ENCODE results near the gene MCRIP1. TPM values are rescaled to one million over a fixed set of nuclear protein-coding genes. Genes with fewer than 3 reads are reported as not detected.

The MCRIP1 gene
- total RNA-seq, 1 donor from 2014 or later = 51.9 TPM

DNA sequence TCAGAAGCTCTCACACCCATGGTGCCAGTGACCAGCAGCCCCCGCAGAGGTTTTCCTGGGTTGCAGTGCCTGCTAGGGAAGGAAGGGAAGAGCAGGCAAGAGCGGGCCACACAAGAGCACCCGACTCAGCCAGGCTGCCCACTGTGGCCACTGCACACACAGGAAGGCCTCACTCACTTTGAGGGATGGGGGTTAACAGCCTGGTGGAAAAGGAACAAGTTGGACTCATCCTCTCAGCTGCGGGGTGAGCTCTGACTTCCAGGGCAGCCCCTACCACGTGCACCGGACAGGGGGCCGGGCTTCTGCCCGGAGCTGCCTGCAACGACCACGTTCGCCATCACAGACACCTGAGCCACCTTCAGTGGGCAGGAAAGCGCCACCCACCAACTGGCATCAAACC is 19.1 kb upstream of the MCRIP1 start:
- DNase-seq = no peak
- peaks cover 54% of the 10 kb centered on the region for H3K36me3 Mint-ChIP-seq (ENCODE audit: low read depth)
- H3K27ac Mint-ChIP-seq = no peak overlapping the region
- H3K27me3 Mint-ChIP-seq = no peaks in the 10 kb centered on the region
- no peak overlapping the region for H3K4me3 Mint-ChIP-seq
- H3K4me1 Mint-ChIP-seq = peaks cover 9% of the 10 kb centered on the region
- intact Hi-C loops (cut with micrococcal nuclease) = no loop called here
- no peaks in the 10 kb centered on the region for H3K9me3 Mint-ChIP-seq

DNA sequence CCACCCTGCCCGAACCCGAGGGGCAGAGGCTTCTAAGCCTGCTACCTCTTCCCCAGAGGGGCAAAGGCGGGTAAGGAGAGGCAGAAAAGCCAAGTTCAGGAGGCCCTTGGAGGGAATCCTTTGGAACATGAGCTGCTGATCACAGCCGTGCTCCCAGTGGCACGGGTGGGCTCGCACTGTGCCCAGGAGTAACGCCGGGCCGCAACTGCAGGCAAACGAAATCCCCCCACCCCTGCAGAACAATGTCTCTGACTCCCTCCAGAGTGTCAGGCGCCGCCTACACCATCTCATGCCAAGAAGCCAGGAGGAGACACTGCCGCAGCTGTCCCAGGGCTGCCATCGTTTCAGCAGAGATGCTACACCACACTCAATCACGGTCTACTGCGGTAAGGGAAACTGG is 18.3 kb upstream of the MCRIP1 start:
- Mint-ChIP-seq H3K36me3 (ENCODE audit: low read depth) (peaks cover 54% of the 10 kb centered on the region), H3K4me1 (peaks cover 9% of the 10 kb centered on the region), H3K4me3 (no peak overlapping the region)

DNA sequence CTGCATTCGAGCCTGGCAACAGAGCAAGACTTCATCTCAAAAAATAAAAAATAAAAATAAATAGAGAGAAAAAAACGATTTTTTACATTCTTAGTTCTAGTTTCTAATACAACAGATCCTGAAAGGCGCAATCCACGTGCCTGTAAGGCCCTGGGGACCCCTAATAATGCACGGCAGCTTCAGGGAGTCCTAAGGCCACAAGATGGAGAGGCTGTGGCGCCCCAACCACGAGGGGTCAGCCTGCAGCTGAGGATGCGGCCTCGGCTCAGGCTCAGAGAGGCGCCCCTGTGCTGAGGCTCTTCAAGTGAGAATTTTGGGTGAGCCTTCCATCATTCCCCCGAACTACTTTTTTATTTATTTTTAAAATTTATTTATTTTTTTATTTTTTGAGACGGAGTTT is 16.4 kb upstream of the MCRIP1 start:
- no peak overlapping the region for H3K4me3 Mint-ChIP-seq
- peaks cover 5% of the 10 kb centered on the region for H3K4me1 Mint-ChIP-seq
- intact Hi-C loops (cut with micrococcal nuclease) = no loop called here
- peaks cover 55% of the 10 kb centered on the region for H3K36me3 Mint-ChIP-seq (ENCODE audit: low read depth)
- no peaks in the 10 kb centered on the region for H3K27me3 Mint-ChIP-seq
- H3K27ac Mint-ChIP-seq = no peak overlapping the region
- no peaks in the 10 kb centered on the region for H3K9me3 Mint-ChIP-seq
- no peak for DNase-seq

More for the DNA sequence above, 18.3 kb upstream of the MCRIP1 start:
- no peak overlapping the region for H3K27ac Mint-ChIP-seq
- no peaks in the 10 kb centered on the region for H3K27me3 Mint-ChIP-seq
- intact Hi-C loops (cut with micrococcal nuclease) = no loop called here
- DNase-seq = no peak
- no peaks in the 10 kb centered on the region for H3K9me3 Mint-ChIP-seq

DNA sequence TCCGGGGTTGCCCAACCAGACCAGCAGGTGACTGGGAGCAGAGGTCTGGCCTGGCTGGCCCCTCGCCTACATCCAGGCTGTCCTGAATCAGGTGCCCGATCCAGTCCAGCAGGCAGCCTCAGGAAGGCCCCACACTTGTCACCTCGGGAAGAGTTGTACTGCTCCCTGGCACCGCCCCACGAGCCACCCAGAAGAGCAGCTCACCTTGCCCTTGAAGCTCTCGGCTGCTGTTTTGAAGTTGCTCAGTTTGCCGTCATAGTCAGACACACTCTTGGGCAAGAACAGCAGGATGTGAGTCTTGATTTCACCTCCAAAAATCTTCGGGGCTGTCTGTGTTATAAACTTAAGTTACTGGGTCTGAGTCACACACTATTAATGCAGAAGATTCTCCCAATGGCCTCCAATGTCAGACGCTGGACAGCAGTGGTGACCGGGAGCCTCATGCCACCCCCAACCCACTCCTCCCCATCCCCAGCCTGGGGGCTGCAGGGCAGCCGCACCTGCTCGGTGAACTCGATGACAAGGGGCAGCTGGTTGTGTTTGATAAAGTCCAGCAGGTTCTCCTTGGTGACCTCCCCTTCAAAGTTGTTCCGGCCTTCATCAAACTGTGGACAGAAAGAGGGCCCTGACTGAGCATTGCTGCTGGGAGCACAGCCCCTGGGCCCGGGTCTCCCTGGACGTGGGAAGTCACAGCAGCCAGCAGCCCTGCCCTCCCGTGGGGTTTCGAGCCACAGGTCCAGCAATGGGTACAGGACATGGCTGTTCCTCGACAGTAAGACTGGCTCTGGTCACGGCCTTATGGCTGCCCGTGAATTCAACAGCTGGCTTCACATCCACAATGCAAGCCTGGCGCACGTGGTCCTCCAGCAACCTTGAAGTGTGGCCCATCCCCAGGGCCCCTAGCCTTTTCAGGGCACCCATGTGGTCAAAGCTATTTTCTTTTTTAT is 13.9 kb upstream of the MCRIP1 start:
- intact Hi-C loops (cut with micrococcal nuclease) = no loop called here
- Mint-ChIP-seq H3K4me1 (peaks cover 2% of the 10 kb centered on the region), H3K36me3 (ENCODE audit: low read depth) (peaks cover 45% of the 10 kb centered on the region), H3K27ac (no peak overlapping the region), H3K27me3 (no peaks in the 10 kb centered on the region), H3K4me3 (no peak overlapping the region), H3K9me3 (no peaks in the 10 kb centered on the region)
- no peak for DNase-seq

DNA sequence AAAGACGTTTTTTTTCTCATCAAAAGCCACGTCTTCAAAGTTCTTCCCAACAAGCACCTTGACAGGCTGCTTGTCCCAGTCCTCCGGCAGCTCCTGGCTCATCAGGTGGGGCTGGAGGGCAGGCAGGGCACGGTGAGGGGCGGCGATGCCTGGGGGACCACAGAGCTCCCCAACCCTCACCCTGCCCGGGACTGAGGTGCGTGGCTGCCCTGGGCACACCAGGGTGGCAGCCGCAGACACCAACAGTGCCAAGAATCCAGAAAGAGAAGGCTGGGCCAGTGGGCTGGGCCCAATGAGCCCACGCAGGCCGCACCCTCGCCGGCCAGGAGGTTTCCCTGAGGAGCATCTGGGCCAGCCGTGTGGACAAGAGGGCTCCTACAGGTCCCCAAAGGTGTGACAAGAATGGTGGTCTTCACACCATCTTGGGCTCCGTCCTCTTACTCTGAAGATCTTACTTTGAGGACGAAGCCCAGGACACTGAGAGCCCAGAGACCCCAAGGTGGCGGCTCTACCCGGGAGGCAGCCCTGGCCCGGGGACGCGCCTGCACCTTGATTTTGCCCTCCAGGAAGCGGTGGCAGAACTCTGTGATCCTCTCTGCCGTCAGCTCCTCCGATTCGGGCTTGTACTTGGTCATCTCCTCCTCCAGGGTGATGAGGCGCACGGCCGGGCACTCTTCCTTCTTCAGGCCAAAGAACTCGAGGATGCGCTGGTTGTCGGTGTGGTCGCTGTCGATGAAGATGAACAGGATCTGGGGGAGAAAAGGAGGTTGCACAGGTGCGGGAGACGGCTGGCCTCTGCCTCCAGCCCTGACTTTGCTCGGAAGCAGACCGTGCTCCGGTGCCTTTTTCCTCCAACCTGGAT is 13.0 kb upstream of the MCRIP1 start:
- no peaks in the 10 kb centered on the region for H3K9me3 Mint-ChIP-seq
- no peak for DNase-seq
- H3K36me3 Mint-ChIP-seq (ENCODE audit: low read depth) = peaks cover 37% of the 10 kb centered on the region
- no peaks in the 10 kb centered on the region for H3K27me3 Mint-ChIP-seq
- no peak overlapping the region for H3K27ac Mint-ChIP-seq
- no peaks in the 10 kb centered on the region for H3K4me1 Mint-ChIP-seq
- intact Hi-C loops (cut with micrococcal nuclease) = no loop called here
- H3K4me3 Mint-ChIP-seq = no peak overlapping the region

DNA sequence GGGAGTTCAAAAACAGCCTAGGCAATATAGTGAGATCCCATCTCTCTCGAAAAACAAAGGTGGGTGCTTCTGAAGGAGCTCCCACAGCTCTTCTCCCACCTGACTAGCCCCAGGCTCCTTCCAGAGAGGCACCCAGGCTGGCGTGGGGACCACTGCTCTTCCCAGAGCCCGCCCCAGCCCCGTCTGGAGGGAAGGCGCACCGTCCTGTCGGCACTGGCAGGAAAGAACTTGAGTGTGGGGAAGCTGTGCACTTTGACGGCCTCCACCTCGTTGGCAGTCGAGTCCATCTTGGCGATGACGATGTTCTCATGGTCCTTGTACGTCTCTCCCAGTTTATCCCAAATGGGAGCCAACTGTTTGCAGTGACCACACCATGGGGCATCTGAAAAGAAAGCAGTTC is 12.3 kb upstream of the MCRIP1 start:
- no peak overlapping the region for H3K27ac Mint-ChIP-seq
- no peaks in the 10 kb centered on the region for H3K4me1 Mint-ChIP-seq
- intact Hi-C loops (cut with micrococcal nuclease) = no loop called here
- H3K4me3 Mint-ChIP-seq = no peak overlapping the region
- peaks cover 32% of the 10 kb centered on the region for H3K36me3 Mint-ChIP-seq (ENCODE audit: low read depth)
- H3K9me3 Mint-ChIP-seq = no peaks in the 10 kb centered on the region
- no peak for DNase-seq
- H3K27me3 Mint-ChIP-seq = no peaks in the 10 kb centered on the region

DNA sequence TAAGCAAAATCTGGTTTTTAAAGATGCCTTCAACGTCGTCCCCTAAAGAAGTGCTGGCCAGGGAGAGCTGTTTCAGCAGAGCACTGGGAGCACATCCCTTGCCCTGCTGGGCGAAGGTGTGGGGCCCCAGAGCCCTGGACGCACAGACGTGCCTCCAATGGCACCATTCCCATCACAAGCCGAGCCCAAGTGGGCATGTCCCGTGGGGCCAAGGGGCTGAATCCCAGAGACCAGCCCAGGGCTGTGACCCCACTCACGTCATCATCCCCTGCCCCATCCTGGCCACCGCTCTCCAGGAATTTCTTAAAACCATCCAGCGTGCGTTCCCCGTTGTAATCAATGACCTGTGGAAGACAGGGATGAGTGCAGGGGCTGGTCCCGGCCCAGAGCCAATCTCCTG is 11.8 kb upstream of the MCRIP1 start:
- H3K27ac Mint-ChIP-seq = no peak overlapping the region
- H3K9me3 Mint-ChIP-seq = no peaks in the 10 kb centered on the region
- no peaks in the 10 kb centered on the region for H3K4me1 Mint-ChIP-seq
- H3K27me3 Mint-ChIP-seq = no peaks in the 10 kb centered on the region
- peaks cover 32% of the 10 kb centered on the region for H3K36me3 Mint-ChIP-seq (ENCODE audit: low read depth)
- intact Hi-C loops (cut with micrococcal nuclease) = no loop called here
- no peak overlapping the region for H3K4me3 Mint-ChIP-seq
- DNase-seq = no peak

DNA sequence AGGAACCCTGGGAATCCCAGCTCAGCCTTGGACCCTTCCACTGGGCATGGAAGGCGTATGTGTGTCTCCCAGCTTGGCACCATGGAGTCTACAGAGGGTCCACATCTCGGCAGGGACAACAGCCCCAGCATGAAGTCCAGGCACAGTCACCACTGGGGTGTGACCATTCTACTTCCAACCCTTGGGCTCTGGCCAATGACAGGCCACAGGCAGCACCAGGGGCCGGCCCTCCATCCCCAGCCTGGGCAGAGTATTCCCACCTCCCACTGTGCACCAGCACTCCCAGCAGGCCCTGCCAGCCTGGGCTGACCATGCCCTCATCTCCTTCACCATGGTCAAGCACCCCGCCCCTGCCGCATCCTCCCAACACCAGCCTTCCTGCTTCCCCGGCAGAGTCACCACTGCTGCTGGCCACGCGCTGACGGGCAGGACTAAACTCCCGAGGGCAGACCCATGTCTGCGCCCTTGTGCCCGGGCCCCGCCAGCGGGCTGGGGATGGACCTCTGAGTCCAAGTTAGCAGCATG is 11.3 kb upstream of the MCRIP1 start:
- Mint-ChIP-seq H3K36me3 (ENCODE audit: low read depth) (peaks cover 32% of the 10 kb centered on the region), H3K27me3 (no peaks in the 10 kb centered on the region), H3K27ac (peak overlapping the region; percentile 41), H3K4me3 (no peak overlapping the region), H3K9me3 (no peaks in the 10 kb centered on the region), H3K4me1 (no peaks in the 10 kb centered on the region)
- DNase-seq = no peak
- intact Hi-C loops (cut with micrococcal nuclease) = no loop called here

DNA sequence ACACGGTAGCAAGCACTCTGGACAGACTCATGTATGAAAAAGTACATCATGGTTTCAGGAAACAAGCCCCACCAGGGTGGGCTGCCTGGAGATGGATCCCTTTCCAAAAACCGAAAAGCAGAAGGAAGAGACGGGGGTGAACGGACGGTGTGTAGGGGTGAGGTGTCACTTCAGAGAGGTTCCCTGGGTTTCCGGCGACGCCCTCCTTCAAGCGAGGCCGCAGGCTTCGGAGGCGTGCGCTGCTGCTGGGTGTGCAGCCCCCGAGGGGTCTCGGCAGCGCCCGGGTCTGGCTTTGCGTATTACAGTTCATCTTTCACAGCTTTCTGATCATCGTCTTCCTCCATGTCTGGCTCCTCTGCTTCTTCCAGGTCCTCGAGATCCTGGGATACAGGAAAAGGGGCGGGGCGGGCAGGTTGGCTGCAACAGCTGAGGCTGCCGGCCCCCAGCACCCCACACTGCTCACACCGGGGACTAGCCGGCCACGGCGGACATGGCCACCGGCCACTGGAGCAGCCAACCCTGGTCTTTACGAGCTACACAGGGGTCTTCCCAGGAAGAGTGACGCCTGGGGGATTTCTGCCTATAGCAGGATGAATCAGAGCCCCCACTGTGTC is 10.7 kb upstream of the MCRIP1 start:
- H3K9me3 Mint-ChIP-seq = no peaks in the 10 kb centered on the region

DNA sequence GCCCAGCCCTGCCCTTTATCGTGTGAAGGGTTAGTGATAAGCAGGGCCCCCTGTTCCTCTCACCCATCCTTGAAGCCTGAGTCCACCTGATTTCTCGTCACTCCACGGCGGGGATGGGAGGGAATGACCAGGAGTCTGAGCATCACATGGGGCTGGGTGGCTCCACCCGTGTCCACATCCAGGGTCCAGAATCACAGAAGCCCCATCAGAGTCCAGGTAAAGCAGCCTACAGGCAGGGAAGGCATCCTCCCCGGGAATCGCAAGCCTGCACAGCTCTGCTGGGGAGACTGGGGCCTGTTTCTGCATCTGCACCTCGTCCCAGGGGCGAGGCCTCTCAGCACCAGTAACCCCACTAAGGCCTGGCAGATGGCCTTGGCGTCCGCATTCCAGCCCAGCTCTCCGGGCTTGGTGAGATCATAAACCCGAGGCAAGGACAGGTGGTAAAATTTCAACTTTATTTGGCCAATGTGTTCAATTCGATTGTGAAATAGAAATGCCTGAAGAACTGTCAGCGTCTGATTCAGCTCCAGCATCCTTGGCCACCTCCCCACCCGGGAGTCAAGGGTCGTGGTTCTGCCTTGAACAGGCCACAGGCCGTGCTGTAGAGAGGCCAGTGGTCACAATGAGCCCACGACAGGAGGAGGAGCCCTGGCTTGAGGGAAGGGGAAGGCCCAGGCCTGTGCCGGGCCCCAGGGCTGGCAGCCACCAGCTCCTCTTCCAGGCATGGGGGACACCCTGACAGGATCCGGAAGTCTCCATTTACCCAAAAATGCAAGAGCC is 9.8 kb upstream of the MCRIP1 start:
- intact Hi-C loops (cut with micrococcal nuclease) = no loop called here
- Mint-ChIP-seq H3K27ac (no peak overlapping the region), H3K27me3 (no peaks in the 10 kb centered on the region), H3K36me3 (ENCODE audit: low read depth) (peaks cover 27% of the 10 kb centered on the region), H3K9me3 (no peaks in the 10 kb centered on the region), H3K4me1 (no peaks in the 10 kb centered on the region), H3K4me3 (no peak overlapping the region)
- DNase-seq = no peak

More for the DNA sequence above, 10.7 kb upstream of the MCRIP1 start:
- no peaks in the 10 kb centered on the region for H3K4me1 Mint-ChIP-seq
- H3K27ac Mint-ChIP-seq = no peak overlapping the region
- H3K36me3 Mint-ChIP-seq (ENCODE audit: low read depth) = peaks cover 29% of the 10 kb centered on the region
- intact Hi-C loops (cut with micrococcal nuclease) = no loop called here
- no peak for DNase-seq
- no peak overlapping the region for H3K4me3 Mint-ChIP-seq
- H3K27me3 Mint-ChIP-seq = no peaks in the 10 kb centered on the region

DNA sequence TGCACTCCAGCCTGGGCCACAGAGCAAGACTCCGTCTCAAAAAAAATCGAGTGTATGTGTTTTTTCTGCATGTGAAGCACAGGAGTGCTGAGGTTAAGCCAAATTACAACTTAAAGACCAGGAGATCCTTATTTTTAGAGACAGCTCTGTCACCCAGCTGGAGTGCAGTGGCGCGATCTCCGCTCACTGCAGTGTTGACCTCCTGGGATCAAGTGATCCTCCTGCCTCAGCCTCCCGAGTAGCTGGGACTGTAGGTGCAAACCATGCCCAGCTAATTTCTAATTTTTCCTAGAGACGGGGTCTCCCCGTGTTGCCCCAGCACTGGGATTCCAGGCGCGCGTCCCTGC is 9.3 kb upstream of the MCRIP1 start:
- no peak overlapping the region for H3K27ac Mint-ChIP-seq
- no peaks in the 10 kb centered on the region for H3K4me1 Mint-ChIP-seq
- no peak overlapping the region for H3K4me3 Mint-ChIP-seq
- no peaks in the 10 kb centered on the region for H3K9me3 Mint-ChIP-seq
- intact Hi-C loops (cut with micrococcal nuclease) = no loop called here
- H3K27me3 Mint-ChIP-seq = no peaks in the 10 kb centered on the region
- DNase-seq = no peak
- peaks cover 27% of the 10 kb centered on the region for H3K36me3 Mint-ChIP-seq (ENCODE audit: low read depth)

DNA sequence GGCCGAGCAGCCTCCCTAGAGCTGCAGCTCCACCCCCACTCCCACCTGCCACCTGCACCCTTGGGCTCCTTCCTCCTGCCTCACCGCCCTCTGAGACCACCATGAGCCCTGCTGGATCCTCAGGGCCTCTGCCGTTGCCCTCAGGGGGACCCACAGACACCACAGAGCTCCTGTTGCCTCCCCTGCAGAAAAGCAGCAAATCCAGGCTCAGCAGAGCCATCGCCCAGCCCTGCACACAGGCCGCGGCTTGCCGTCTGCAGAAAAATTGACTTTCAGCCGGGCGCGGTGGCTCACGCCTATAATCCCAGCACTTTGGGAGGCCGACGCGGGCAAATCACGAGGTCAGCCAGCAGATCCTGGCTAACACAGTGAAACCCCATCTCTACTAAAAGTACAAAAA is 8.8 kb upstream of the MCRIP1 start:
- no peak overlapping the region for H3K4me3 Mint-ChIP-seq
- intact Hi-C loops (cut with micrococcal nuclease) = no loop called here
- peaks cover 25% of the 10 kb centered on the region for H3K36me3 Mint-ChIP-seq (ENCODE audit: low read depth)
- H3K9me3 Mint-ChIP-seq = no peaks in the 10 kb centered on the region
- no peaks in the 10 kb centered on the region for H3K4me1 Mint-ChIP-seq
- H3K27me3 Mint-ChIP-seq = no peaks in the 10 kb centered on the region
- DNase-seq = no peak
- H3K27ac Mint-ChIP-seq = no peak overlapping the region

Data from activated CD4-positive, alpha-beta T cell treated with anti-CD3 and anti-CD28 coated beads, Interleukin-2, amount 10 ng/mL, durations not matched to agents 24 days and 14 days (primary cell).